SK-N-SH (cell line): ENCODE data around the gene SLC24A4. TPM values are rescaled to one million over a fixed set of nuclear protein-coding genes. Genes with fewer than 3 reads are reported as not detected.

Experiments
- CTCF ChIA-PET: fragments of 300-600, 350-600 bp; formaldehyde crosslinking; extraction: SDS; loops from one replicate; lab custom pipeline; 2021; lab: Yijun Ruan, JAX
- POLR2A ChIA-PET: fragments of 350-600 bp; sonication (Branson Sonifier 250); formaldehyde crosslinking; extraction: SDS; loops from one replicate; lab custom pipeline; 2020; ENCODE audit warnings: antibody characterized with exemption, inconsistent platforms; lab: Yijun Ruan, JAX
- DNase-seq: peaks from one replicate; pipeline ENCODE4 v3.0.0; 2012
- H2AFZ ChIP-seq: fragments of 200-600 bp; sonication (generic); 2 replicates; pipeline ENCODE4 v1.8.1; 2016; ENCODE audit warnings: antibody characterized with exemption, mild to moderate bottlenecking, low read depth
- H3F3A ChIP-seq: fragments of 200-600 bp; sonication (generic); replicated peaks from 2 replicates; pipeline ENCODE3; 2016; ENCODE audit warnings: antibody characterized with exemption, mild to moderate bottlenecking; ENCODE audit not compliant: insufficient read depth
- H3K27ac ChIP-seq, 2 experiments: fragments of 200-500 bp in 1 of 2; fragments of 200-600 bp in 1 of 2; sonication (Bioruptor generic) in 1 of 2; sonication (generic), shearing (Covaris generic) in 1 of 2; 2 replicates each; pipeline versions ENCODE4 v1.5.1 to v1.6.1; 2014 to 2016; ENCODE audit warnings: low read depth in 2 of 2, inconsistent platforms in 1 of 2, low read length in 1 of 2, mild to moderate bottlenecking in 1 of 2, mixed read lengths in 1 of 2
- H3K27me3 ChIP-seq: fragments of 200-600 bp; sonication (generic), shearing (Covaris generic); 2 replicates; pipeline ENCODE4 v1.6.1; 2016; ENCODE audit warnings: mixed run types; ENCODE audit not compliant: insufficient read depth
- H3K36me3 ChIP-seq, 2 experiments: fragments of 200-500 bp in 1 of 2; fragments of 200-600 bp in 1 of 2; sonication (Bioruptor generic) in 1 of 2; sonication (generic) in 1 of 2; replicated peaks in 1 of 2; 2 replicates each; pipeline versions ENCODE3 to v1.5.1; 2014 to 2016; ENCODE audit warnings: low read length in 1 of 2, mild to moderate bottlenecking in 1 of 2; ENCODE audit not compliant: insufficient read depth in 2 of 2, control insufficient read depth in 1 of 2
- H3K4me1 ChIP-seq, 2 experiments: fragments of 200-500 bp in 1 of 2; fragments of 200-600 bp in 1 of 2; sonication (Bioruptor generic) in 1 of 2; sonication (generic), shearing (Covaris generic) in 1 of 2; 2 replicates each; pipeline versions ENCODE4 v1.5.1 to v1.6.1; 2014 to 2016; ENCODE audit warnings: low read depth in 1 of 2, low read length in 1 of 2, mixed run types in 1 of 2; ENCODE audit not compliant: insufficient read depth in 2 of 2, control insufficient read depth in 1 of 2
- H3K4me2 ChIP-seq: fragments of 200-600 bp; sonication (generic), shearing (Covaris generic); 2 replicates; pipeline ENCODE4 v1.6.1; 2017; ENCODE audit warnings: mixed run types
- H3K4me3 ChIP-seq, 2 experiments: fragments of 200-500 bp in 1 of 2; fragments of 200-600 bp in 1 of 2; sonication (Bioruptor generic) in 1 of 2; sonication (generic), shearing (Covaris generic) in 1 of 2; 2 replicates each; pipeline versions ENCODE4 v1.5.1 to v1.8.1; 2014 to 2016; ENCODE audit warnings: low read depth in 2 of 2, inconsistent platforms in 1 of 2, low read length in 1 of 2, mild to moderate bottlenecking in 1 of 2, mixed read lengths in 1 of 2, moderate library complexity in 1 of 2
- H3K79me2 ChIP-seq: fragments of 200-600 bp; sonication (generic); 2 replicates; pipeline ENCODE4 v1.8.1; 2017; ENCODE audit warnings: mild to moderate bottlenecking; ENCODE audit not compliant: insufficient read depth
- H3K9ac ChIP-seq: fragments of 200-600 bp; sonication (generic); 2 replicates; pipeline ENCODE4 v1.6.1; 2017; ENCODE audit warnings: mixed run types
- H3K9me2 ChIP-seq: fragments of 200-600 bp; sonication (generic); 2 replicates; pipeline ENCODE4 v1.6.1; 2017; ENCODE audit warnings: mixed run types
- H3K9me3 ChIP-seq: fragments of 200-600 bp; sonication (generic); 2 replicates; pipeline ENCODE4 v1.6.1; 2017; ENCODE audit warnings: mixed run types, mild to moderate bottlenecking, moderate library complexity
- H4K20me1 ChIP-seq: fragments of 200-600 bp; sonication (generic); 2 replicates; pipeline ENCODE4 v1.6.1; 2017; ENCODE audit warnings: mild to moderate bottlenecking, mixed run types; ENCODE audit not compliant: insufficient read depth
- FOXJ3 ChIP-seq: sonication (generic); formaldehyde crosslinking; IDR thresholded peaks from 2 replicates; pipeline ENCODE4 v1.5.1; 2020; ENCODE audit warnings: mild to moderate bottlenecking, missing genetic modification reagents
- GABPA ChIP-seq: IDR thresholded peaks from 2 replicates; pipeline ENCODE4 v1.4.0; 2012; ENCODE audit warnings: low read depth, mild to moderate bottlenecking
- JUND ChIP-seq: IDR thresholded peaks from 2 replicates; pipeline ENCODE4 v1.4.0; 2012
- MEF2A ChIP-seq: IDR thresholded peaks from 2 replicates; pipeline ENCODE4 v1.4.0; 2012; ENCODE audit warnings: low read depth, borderline replicate concordance
- NFIC ChIP-seq: IDR thresholded peaks from 2 replicates; pipeline ENCODE4 v1.4.0; 2012; ENCODE audit warnings: borderline replicate concordance
- POLR2AphosphoS5 ChIP-seq: IDR thresholded peaks from 2 replicates; pipeline ENCODE4 v1.6.1; 2012; ENCODE audit warnings: low read depth, low read length
- RAD21 ChIP-seq: IDR thresholded peaks from 2 replicates; pipeline ENCODE4 v1.6.1; 2012; ENCODE audit warnings: mild to moderate bottlenecking, low read length
- RCOR1 ChIP-seq: fragments of 150-350 bp; IDR thresholded peaks from 2 replicates; pipeline ENCODE4 v1.6.1; 2017; ENCODE audit warnings: antibody characterized with exemption, low read length
- SIN3A ChIP-seq: IDR thresholded peaks from 2 replicates; pipeline ENCODE4 v1.6.1; 2012; ENCODE audit warnings: low read depth, mild to moderate bottlenecking, low read length, moderate library complexity, borderline replicate concordance
- TCF12 ChIP-seq: IDR thresholded peaks from 2 replicates; pipeline ENCODE4 v1.4.0; 2012
- YY1 ChIP-seq: IDR thresholded peaks from 2 replicates; pipeline ENCODE4 v1.4.0; 2012; ENCODE audit warnings: low read depth, mild to moderate bottlenecking
- WGBS: methylation state at CpG from one replicate; pipeline ENCODE4 v1.1.6; 2017; ENCODE audit warnings: low lambda C conversion rate; 5-methylcytosine and 5-hydroxymethylcytosine counted together
- polyA plus RNA-seq, 3 experiments: library from polyadenylated mRNA; depleted of rRNA; stranded (reverse); fragments of >200 nt; gene quantifications; 2 replicates each; pipeline ENCODE4 v1.2.3, GENCODE V29; 2012
- TF ChIP-seq, protein P1 (sequence below): IDR thresholded peaks from 2 replicates; pipeline ENCODE4 v1.6.1; 2012; ENCODE audit warnings: mild to moderate bottlenecking, low read depth, low read length, moderate library complexity
- TF ChIP-seq, protein P2 (sequence below): IDR thresholded peaks from 2 replicates; pipeline ENCODE4 v1.4.0; 2012; ENCODE audit warnings: low read depth, borderline replicate concordance
- TF ChIP-seq, protein P3 (sequence below): IDR thresholded peaks from 2 replicates; pipeline ENCODE4 v1.4.0; 2012; ENCODE audit warnings: low read depth, borderline replicate concordance
- TF ChIP-seq, protein P4 (sequence below): IDR thresholded peaks from 2 replicates; pipeline ENCODE4; 2012

SLC24A4 gene
- polyA plus RNA-seq, 1 of the 3 experiments (the other 2 are of a cell fraction): 0.07 TPM

DNA sequence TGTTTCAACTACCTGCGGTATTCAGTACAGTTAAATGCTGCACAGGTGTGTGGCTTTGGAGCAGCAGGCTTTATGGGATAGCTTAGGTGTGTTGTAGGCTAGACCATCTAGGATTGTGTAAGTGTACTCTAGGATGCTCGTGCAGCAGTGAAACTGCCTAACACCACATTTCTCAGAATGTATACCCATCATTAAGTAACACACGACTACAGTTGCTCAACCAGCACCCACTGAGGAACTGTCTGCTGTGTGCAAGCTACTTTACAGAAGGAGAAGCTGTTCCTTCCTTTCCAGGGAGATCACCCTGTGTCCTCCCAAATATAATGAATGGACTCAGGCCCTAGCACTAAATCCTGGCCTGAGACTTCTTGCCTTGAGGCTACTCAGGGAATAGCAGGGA is 94.8 kb downstream of the SLC24A4 start (continued):
- TF ChIP-seq, protein P1, sequence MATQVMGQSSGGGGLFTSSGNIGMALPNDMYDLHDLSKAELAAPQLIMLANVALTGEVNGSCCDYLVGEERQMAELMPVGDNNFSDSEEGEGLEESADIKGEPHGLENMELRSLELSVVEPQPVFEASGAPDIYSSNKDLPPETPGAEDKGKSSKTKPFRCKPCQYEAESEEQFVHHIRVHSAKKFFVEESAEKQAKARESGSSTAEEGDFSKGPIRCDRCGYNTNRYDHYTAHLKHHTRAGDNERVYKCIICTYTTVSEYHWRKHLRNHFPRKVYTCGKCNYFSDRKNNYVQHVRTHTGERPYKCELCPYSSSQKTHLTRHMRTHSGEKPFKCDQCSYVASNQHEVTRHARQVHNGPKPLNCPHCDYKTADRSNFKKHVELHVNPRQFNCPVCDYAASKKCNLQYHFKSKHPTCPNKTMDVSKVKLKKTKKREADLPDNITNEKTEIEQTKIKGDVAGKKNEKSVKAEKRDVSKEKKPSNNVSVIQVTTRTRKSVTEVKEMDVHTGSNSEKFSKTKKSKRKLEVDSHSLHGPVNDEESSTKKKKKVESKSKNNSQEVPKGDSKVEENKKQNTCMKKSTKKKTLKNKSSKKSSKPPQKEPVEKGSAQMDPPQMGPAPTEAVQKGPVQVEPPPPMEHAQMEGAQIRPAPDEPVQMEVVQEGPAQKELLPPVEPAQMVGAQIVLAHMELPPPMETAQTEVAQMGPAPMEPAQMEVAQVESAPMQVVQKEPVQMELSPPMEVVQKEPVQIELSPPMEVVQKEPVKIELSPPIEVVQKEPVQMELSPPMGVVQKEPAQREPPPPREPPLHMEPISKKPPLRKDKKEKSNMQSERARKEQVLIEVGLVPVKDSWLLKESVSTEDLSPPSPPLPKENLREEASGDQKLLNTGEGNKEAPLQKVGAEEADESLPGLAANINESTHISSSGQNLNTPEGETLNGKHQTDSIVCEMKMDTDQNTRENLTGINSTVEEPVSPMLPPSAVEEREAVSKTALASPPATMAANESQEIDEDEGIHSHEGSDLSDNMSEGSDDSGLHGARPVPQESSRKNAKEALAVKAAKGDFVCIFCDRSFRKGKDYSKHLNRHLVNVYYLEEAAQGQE: no peak
- TF ChIP-seq, all 33 proteins: peak for 0

DNA sequence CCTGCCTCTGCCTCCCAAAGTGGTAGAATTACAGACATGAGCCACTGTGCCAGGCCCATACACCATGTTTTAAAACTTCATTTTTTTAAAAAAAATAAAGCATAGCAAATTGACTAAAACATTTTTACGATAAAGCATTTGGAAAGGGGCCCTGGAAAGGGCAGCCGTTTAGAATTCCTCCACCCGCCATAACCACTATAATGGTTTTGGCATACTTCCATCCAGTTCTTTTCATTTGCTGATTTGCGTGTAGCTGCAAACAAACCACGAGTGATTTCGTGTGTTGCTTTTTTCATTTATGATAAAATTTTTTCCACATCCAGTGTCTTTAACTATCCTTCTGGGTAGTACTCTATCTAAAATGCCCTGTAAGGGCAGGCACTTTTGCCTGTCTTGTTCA is 98.8 kb downstream of the SLC24A4 start:
- TF ChIP-seq YY1 (no peak), RCOR1 (no peak), FOXJ3 (CRISPR knock-in tag) (no peak), NFIC (no peak), SIN3A (no peak), MEF2A (no peak), GABPA (no peak), POLR2AphosphoS5 (no peak), TCF12 (no peak), RAD21 (no peak), JUND (no peak)
- TF ChIP-seq, protein P2, sequence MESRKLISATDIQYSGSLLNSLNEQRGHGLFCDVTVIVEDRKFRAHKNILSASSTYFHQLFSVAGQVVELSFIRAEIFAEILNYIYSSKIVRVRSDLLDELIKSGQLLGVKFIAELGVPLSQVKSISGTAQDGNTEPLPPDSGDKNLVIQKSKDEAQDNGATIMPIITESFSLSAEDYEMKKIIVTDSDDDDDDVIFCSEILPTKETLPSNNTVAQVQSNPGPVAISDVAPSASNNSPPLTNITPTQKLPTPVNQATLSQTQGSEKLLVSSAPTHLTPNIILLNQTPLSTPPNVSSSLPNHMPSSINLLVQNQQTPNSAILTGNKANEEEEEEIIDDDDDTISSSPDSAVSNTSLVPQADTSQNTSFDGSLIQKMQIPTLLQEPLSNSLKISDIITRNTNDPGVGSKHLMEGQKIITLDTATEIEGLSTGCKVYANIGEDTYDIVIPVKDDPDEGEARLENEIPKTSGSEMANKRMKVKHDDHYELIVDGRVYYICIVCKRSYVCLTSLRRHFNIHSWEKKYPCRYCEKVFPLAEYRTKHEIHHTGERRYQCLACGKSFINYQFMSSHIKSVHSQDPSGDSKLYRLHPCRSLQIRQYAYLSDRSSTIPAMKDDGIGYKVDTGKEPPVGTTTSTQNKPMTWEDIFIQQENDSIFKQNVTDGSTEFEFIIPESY: no peak
- TF ChIP-seq, protein P3, sequence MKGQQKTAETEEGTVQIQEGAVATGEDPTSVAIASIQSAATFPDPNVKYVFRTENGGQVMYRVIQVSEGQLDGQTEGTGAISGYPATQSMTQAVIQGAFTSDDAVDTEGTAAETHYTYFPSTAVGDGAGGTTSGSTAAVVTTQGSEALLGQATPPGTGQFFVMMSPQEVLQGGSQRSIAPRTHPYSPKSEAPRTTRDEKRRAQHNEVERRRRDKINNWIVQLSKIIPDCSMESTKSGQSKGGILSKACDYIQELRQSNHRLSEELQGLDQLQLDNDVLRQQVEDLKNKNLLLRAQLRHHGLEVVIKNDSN: no peak
- TF ChIP-seq, protein P4, sequence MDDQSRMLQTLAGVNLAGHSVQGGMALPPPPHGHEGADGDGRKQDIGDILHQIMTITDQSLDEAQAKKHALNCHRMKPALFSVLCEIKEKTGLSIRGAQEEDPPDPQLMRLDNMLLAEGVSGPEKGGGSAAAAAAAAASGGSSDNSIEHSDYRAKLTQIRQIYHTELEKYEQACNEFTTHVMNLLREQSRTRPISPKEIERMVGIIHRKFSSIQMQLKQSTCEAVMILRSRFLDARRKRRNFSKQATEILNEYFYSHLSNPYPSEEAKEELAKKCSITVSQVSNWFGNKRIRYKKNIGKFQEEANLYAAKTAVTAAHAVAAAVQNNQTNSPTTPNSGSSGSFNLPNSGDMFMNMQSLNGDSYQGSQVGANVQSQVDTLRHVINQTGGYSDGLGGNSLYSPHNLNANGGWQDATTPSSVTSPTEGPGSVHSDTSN: no peak
- TF ChIP-seq, protein P1: no peak
- Histone ChIP-seq H3K9ac (no peak overlapping the region), H3K36me3 (no peaks in the 10 kb centered on the region), H3K4me2 (no peak overlapping the region), H3K79me2 (no peaks in the 10 kb centered on the region), H3K4me1 (no peaks in the 10 kb centered on the region), H3K27ac (no peak overlapping the region), H4K20me1 (no peaks in the 10 kb centered on the region), H3K4me3 (no peak overlapping the region), H3F3A (no peaks in the 10 kb centered on the region), H3K9me3 (no peaks in the 10 kb centered on the region), H3K9me2 (no peaks in the 10 kb centered on the region), H2AFZ (no peak overlapping the region), H3K27me3 (peaks cover 16% of the 10 kb centered on the region; the same call in 1 of the 2 replicates)
- 18% methylated on average over 6 of the region's 6 CpGs for WGBS
- ChIA-PET CTCF (no interaction called here), POLR2A (no interaction called here)
- no peak for DNase-seq
